ENCODE results near the gene TCF25.

Gene TCF25

DNA sequence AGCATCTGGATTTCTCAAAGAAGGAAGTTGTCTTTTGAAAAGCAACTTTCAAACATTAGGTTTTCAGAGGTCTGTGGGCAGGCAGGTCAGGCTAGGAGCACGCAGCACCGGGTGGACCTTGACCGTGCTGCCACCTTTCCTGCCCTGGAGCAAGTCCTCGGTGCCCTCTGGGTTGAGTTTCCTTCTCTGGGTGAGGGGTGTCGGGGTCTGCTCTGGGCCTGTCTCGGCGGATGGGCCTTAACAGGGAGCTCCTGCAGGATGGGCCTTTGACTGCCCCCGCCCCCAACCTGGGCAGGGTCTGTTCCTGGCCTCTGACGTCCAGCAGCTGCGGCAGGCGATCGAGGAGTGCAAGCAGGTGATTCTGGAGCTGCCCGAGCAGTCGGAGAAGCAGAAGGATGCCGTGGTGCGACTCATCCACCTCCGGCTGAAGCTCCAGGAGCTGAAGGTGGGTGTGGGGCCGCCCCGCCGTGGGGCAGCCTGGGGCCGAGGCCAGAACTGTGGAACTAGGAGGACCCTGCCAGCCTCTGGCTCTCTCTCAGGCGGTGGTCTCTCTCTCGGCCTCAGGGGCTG is 83.9 kb downstream of the TCF25 start:
- H3K36me3 ChIP-seq (ENCODE audit: control insufficient read depth in 2 of 2, insufficient read depth in 2 of 2, low read length in 2 of 2): peaks cover 4 to 29% of the 10 kb centered on the region in 2 donors
- H3K4me1 ChIP-seq (ENCODE audit: control insufficient read depth in 2 of 2, insufficient read depth in 2 of 2, low read length in 2 of 2): peaks cover 0 to 11% of the 10 kb centered on the region in 2 donors
- no peak overlapping the region for H3K4me3 ChIP-seq (ENCODE audit: low read length in 2 of 2)
- no peak overlapping the region for H3K9ac ChIP-seq (ENCODE audit: low read depth in 1 of 2, low read length in 2 of 2)
- H3K9me3 ChIP-seq (ENCODE audit: control insufficient read depth in 2 of 2, low read length in 2 of 2): no peaks in the 10 kb centered on the region
- peak overlapping the region; percentile 6 to 43 for H3K27ac ChIP-seq (ENCODE audit: low read depth in 2 of 2, low read length in 2 of 2)
- no peaks in the 10 kb centered on the region for H3K27me3 ChIP-seq (ENCODE audit: control insufficient read depth in 2 of 2, insufficient read depth in 2 of 2, low read length in 2 of 2)

DNA sequence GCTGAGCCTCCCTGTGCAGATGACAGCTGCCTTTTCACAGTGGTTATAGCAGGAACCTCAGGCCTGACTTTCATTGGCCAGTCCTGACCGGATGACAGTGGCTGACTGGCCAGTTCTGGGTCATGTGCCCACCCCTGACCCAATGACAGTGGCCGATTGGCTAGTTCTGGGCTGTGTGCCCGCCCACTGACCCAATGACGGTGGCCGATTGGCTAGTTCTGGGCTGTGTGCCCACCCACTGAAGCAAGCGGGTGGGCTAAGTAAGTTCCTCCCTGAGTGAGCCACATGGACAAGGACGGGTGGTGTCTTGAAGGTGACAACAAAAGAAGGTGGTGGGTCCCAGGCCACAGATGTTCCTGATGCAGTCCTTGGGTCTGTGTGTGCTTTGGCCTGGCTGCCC is 84.7 kb downstream of the TCF25 start:
- H3K36me3 ChIP-seq (ENCODE audit: control insufficient read depth in 2 of 2, insufficient read depth in 2 of 2, low read length in 2 of 2): peaks cover 4 to 29% of the 10 kb centered on the region in 2 donors
- no peaks in the 10 kb centered on the region for H3K9me3 ChIP-seq (ENCODE audit: control insufficient read depth in 2 of 2, low read length in 2 of 2)
- no peak overlapping the region for H3K9ac ChIP-seq (ENCODE audit: low read depth in 1 of 2, low read length in 2 of 2)
- peaks cover 0 to 6% of the 10 kb centered on the region in 2 donors for H3K4me1 ChIP-seq (ENCODE audit: control insufficient read depth in 2 of 2, insufficient read depth in 2 of 2, low read length in 2 of 2)
- peak overlapping the region in 1 of 2 donors; percentile 38 for H3K4me3 ChIP-seq (ENCODE audit: low read length in 2 of 2)
- no peak overlapping the region for H3K27ac ChIP-seq (ENCODE audit: low read depth in 2 of 2, low read length in 2 of 2)
- no peaks in the 10 kb centered on the region for H3K27me3 ChIP-seq (ENCODE audit: control insufficient read depth in 2 of 2, insufficient read depth in 2 of 2, low read length in 2 of 2)

DNA sequence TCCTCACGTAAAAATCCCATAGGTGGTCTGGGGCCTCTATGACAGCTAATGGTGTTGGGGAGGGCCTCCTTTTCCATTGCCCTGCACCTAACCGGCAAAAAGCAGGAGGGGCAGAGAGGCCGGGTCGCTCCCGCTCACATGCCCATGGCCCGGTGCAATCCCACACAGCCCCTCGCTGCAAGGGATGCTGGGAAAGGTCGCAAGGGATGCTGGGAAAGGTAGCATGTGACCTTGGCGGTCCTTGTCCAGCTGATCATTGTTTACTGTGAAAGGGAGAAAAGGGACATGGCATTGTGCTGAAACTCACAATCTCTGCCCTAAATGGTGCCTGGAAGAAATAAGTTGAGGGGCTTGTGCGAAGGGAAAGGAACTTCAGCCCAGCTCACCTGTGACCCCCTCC is 85.2 kb downstream of the TCF25 start:
- Histone ChIP-seq H3K27me3 (ENCODE audit: control insufficient read depth in 2 of 2, insufficient read depth in 2 of 2, low read length in 2 of 2) (no peaks in the 10 kb centered on the region), H3K27ac (ENCODE audit: low read depth in 2 of 2, low read length in 2 of 2) (no peak overlapping the region), H3K36me3 (ENCODE audit: control insufficient read depth in 2 of 2, insufficient read depth in 2 of 2, low read length in 2 of 2) (peaks cover 4 to 29% of the 10 kb centered on the region in 2 donors), H3K9me3 (ENCODE audit: control insufficient read depth in 2 of 2, low read length in 2 of 2) (no peaks in the 10 kb centered on the region), H3K4me1 (ENCODE audit: control insufficient read depth in 2 of 2, insufficient read depth in 2 of 2, low read length in 2 of 2) (peaks cover 0 to 2% of the 10 kb centered on the region in 2 donors), H3K9ac (ENCODE audit: low read depth in 1 of 2, low read length in 2 of 2) (no peak overlapping the region), H3K4me3 (ENCODE audit: low read length in 2 of 2) (no peak overlapping the region)

DNA sequence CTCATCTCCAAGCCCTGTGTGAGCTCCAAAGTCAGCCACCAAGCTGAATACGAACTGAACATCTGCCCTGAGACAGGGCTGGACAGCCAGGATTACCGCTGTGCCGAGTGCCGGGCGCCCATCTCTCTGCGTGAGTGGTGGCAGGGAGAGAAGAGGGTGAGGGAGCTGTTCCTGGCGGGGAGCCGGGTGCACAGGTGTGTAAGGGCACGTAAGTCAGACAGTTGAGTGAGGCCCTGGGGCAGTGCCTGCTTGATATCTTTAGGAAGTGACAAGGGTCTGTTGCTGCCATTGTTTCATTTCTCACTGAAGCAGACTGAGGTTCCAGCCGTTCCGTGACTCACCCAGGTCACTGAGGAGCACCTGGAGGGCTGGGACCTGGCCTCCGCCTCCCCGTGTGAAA is 87.6 kb downstream of the TCF25 start:
- Histone ChIP-seq H3K36me3 (ENCODE audit: control insufficient read depth in 2 of 2, insufficient read depth in 2 of 2, low read length in 2 of 2) (peaks cover 0 to 31% of the 10 kb centered on the region in 2 donors), H3K9ac (ENCODE audit: low read depth in 1 of 2, low read length in 2 of 2) (no peak overlapping the region), H3K9me3 (ENCODE audit: control insufficient read depth in 2 of 2, low read length in 2 of 2) (no peaks in the 10 kb centered on the region)

More for the DNA sequence above, 87.6 kb downstream of the TCF25 start:
- no peak overlapping the region for H3K27ac ChIP-seq (ENCODE audit: low read depth in 2 of 2, low read length in 2 of 2)
- no peaks in the 10 kb centered on the region for H3K4me1 ChIP-seq (ENCODE audit: control insufficient read depth in 2 of 2, insufficient read depth in 2 of 2, low read length in 2 of 2)
- no peaks in the 10 kb centered on the region for H3K27me3 ChIP-seq (ENCODE audit: control insufficient read depth in 2 of 2, insufficient read depth in 2 of 2, low read length in 2 of 2)
- no peak overlapping the region for H3K4me3 ChIP-seq (ENCODE audit: low read length in 2 of 2)

All from mucosa of rectum (tissue), 2 donors.